ENCODE data around the gene SYNGR4.

Gene SYNGR4

DNA sequence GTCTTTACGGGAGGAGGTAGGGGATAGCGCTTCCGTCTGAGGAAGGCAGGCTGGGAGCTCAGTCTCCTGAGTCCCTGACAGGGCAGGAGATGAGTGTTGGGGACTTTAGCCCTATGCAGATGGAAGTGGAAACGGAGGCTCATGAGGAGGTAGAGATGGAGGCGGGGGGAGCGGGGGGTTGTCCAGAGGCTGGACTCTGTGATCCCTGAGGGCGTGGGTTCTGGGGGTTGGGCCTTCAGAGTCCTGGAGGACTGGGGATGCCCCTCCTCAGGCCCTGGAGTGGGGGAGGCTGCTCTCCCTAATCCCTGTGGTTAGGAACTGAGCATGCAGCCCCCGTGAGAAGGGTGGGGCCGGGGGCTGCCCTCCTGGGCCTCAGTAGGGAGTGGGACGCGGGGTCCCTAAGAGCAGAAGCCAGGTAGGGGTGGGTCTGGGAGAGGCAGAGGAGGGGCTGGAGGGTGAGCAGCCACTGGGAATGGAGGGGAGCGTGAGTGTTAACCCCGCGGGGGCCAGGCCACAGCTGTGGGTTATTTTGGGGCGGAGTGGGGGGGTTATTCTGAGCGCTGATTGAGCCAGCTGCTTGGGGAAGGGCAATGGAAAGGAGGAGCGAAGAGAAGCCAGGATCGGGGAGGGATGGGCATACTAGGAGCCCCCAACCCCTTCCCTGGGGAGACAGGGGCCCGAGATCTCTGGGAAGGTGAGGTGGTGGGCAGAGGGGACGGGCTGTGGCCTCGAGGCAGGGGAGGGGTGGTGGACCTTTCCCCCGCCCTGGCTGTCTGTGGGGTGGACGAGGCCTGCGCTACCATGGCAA, 32.1 kb downstream of the SYNGR4 start:
- DNase-seq (ENCODE audit: low spot score): no peak

GRCh38 chr19:48396824-48397176, 32.6 kb downstream of the SYNGR4 start:
- DNase-seq (ENCODE audit: low spot score): no peak

DNA sequence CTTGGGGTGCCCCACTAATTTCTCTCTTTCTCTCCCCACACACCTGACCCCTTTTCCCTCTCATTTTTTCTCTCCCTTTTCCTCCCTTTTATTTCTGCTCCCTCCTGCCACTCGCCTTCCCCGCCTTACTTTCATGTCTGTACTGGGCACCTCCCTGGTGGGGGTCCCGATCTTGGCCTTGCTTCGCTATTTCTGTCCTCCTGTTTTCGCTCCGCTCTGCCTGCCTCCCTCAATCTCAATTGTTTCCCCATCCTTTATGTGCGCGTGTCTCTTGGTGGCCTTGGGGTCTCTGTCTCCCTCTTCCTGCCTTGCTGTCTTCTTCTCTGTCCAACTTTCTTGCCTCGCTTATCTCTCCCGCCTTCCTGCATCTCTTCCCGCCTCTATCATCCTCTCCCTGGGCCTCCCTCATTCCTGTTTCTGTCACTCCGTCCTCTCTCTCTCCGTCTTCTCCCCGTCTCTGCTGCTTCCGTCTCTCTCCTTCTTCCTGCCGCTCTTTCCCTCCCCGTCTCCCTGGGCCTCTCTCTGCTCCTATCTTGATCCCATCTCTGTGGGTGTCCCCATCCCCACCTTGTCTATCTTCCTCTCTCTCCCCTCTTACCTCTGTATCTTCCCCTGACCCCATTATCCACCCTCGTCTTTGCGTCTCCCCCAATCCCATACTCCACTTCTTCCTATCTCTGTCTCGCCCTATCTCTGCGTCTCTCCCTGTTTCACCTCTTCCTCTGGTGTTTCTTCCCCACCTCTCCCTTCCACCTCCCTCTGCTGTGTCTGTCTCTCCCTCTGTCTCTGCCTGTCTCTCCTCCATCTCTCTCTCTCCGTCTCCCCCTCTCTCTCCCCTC, 33.3 kb downstream of the SYNGR4 start:
- DNase-seq (ENCODE audit: low spot score): no peak

- no peak for DNase-seq (ENCODE audit: low spot score)
Measured at GRCh38 chr19:48398102-48398374, 33.9 kb downstream of the SYNGR4 start.

DNA sequence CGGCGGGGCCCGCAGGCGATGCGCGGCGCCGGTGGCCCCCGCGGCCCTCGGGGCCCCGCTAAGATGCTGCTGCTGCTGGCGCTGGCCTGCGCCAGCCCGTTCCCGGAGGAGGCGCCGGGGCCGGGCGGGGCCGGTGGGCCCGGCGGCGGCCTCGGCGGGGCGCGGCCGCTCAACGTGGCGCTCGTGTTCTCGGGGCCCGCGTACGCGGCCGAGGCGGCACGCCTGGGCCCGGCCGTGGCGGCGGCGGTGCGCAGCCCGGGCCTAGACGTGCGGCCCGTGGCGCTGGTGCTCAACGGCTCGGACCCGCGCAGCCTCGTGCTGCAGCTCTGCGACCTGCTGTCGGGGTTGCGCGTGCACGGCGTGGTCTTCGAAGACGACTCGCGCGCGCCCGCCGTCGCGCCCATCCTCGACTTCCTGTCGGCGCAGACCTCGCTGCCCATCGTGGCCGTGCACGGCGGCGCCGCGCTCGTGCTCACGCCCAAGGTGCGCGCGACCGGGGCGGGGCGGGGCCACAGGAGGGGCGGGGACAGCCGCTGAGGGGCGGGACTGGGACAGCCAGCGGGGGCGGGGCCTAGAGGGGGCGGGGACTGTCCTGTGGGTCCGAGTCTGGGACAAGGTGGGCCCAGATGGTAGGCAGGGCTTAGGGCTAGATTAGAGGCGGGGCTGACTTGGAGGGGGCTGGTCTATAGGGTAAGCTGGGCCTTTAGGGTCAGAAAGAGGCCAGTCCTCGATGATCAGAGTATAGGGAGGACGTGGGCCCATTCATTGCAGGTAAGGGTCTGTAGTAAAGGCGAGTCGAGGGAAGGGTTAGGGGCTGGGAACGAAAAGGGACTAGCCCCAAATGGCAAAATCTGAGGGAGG, 34.4 kb downstream of the SYNGR4 start:
- DNase-seq (ENCODE audit: low spot score): peak; percentile 92

DNA sequence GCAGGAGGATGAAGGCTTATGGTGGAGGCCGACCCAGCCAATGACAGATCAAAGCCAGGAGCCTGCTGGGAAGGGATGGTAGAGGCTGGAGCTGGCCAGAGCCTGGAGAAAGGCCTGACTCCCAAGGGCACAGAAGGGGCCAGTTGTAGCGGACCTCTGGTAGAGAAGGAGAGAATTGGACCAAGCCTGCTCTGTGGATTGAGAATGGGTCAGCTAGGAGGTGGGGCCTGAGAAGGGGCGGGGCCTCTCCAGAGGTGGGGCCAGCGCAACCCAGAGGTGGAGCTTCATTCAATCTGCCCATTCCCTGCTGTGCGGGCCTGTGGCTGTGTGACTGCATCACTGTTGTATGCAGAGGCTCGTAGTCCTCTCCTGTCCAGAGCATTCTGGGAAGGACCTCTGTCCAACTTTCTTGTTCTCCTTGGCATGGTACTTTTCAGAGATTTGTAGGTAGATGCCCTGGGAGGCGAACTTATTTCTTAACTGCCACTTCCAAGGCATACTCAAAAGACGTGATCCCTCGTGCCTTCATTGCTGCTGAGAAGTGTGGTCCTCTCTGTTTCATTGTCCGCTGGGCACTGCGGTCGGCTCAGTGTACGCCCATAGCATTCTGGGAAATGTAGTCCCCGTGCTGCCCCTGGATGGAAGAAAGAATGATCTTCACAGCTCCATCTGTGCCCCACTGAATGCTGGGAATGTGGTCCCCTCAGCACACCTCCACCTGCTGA, 36.0 kb downstream of the SYNGR4 start:
- DNase-seq (ENCODE audit: low spot score): peak; percentile 92

DNA sequence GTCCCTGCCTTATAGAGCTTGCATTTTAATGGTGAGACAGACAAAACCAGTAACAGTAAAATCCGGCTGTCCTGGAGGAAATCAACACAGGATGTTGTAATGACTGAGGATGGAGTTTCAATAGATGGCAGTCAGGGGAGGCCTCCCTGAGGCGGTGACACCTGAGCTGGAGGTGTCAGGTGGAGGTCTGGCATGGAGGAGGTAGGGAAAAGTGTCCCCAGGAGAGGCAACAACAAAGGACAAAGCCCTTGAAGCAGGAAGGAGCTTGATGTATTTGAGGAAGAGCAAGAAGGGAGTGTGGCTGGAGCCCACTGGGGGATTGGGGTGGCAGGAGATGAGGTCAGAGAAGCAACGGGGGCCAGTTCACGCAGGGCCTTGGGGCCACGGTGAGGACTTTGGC, 37.1 kb downstream of the SYNGR4 start:
- DNase-seq (ENCODE audit: low spot score): no peak

GRCh38 chr19:48403606-48404005, 39.4 kb downstream of the SYNGR4 start:
- peak; percentile 58 for DNase-seq (ENCODE audit: low spot score)

DNA sequence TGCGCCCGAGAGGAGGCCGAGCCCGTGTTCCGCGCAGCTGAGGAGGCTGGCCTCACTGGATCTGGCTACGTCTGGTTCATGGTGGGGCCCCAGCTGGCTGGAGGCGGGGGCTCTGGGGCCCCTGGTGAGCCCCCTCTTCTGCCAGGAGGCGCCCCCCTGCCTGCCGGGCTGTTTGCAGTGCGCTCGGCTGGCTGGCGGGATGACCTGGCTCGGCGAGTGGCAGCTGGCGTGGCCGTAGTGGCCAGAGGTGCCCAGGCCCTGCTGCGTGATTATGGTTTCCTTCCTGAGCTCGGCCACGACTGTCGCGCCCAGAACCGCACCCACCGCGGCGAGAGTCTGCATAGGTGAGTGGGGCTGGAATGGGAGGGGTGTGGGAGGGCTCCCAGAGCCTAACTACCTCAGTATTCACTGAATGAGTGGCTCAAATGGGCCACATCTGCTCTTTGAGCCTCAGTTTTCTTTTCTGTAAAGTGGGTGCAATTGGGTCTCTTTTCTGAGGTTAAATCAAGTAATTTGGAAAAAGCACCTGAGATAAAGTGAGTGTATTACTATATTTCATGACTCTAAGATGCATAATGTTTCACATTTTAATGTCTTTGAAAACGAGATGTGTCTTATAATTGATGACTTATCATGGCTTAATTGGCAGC, 41.0 kb downstream of the SYNGR4 start:
- DNase-seq (ENCODE audit: low spot score): no peak

- no peak for DNase-seq (ENCODE audit: low spot score)
Measured at GRCh38 chr19:48405850-48406249, 41.7 kb downstream of the SYNGR4 start.

DNA sequence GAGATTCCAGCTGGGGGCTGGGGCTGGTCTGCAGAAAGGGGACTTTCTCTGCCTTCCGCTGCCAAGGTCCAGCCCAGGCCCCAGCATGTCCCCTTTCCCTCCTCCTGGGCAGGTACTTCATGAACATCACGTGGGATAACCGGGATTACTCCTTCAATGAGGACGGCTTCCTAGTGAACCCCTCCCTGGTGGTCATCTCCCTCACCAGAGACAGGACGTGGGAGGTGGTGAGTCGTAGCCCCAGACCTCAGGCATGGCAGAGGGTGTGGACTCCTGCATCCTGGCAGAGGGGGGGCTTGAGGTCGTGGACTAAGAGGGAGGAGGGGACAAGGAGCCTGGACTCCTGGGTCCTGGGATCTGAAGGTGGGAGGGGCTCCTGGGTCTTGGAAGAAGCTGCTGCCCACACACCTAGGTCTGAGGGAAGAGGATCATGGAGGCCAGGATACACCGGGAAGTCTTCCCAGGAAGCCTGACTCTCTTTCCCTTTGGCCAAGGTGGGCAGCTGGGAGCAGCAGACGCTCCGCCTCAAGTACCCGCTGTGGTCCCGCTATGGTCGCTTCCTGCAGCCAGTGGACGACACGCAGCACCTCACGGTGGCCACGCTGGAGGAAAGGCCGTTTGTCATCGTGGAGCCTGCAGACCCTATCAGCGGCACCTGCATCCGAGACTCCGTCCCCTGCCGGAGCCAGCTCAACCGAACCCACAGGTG, 49.9 kb downstream of the SYNGR4 start:
- peak; percentile 49 for DNase-seq (ENCODE audit: low spot score)

- DNase-seq (ENCODE audit: low spot score): peak; percentile 54
Measured at GRCh38 chr19:48415395-48415794, 51.2 kb downstream of the SYNGR4 start.

DNA sequence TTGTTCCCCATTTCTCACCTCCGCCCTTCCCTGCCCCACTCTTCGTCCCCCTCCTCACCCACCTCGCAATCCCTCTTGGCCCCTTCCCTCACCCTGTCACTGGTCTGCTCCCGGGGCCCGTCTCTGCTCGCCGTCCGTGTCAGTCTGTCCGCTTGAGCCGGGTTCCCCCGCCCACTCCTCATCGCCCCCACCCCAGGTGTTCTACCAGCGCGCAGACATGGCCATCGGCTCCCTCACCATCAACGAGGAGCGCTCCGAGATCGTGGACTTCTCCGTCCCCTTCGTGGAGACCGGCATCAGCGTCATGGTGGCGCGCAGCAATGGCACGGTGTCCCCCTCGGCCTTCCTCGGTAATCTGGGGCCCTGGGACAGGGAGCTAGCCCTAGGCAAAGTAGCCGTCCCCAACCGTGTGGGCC, 51.6 kb downstream of the SYNGR4 start:
- no peak for DNase-seq (ENCODE audit: low spot score)

DNA sequence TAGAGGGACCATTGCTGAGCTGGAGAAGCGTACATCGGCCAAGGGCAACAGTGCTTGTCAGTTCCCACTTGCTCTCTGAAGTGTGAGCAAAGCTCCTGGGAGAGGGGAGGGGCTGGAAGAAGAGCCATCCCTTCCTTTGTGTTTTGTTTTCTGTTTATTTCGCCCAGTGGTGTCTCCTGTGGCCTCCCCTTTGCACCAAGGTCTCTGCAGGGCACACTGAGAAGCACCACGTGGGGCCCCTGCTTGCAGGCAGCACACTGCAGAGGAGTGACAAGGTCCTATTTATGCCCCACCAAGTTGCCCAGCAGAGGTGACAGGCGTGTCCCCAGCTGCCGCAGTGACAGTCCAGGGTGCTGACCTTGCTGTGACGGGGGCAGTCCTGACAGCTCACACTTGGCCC, 53.3 kb downstream of the SYNGR4 start:
- DNase-seq (ENCODE audit: low spot score): no peak

GRCh38 chr19:48418317-48419064, 54.3 kb downstream of the SYNGR4 start:
- peak; percentile 63 for DNase-seq (ENCODE audit: low spot score)

- peak; percentile 58 for DNase-seq (ENCODE audit: low spot score)
Measured at GRCh38 chr19:48419158-48419920, 55.2 kb downstream of the SYNGR4 start.

DNA sequence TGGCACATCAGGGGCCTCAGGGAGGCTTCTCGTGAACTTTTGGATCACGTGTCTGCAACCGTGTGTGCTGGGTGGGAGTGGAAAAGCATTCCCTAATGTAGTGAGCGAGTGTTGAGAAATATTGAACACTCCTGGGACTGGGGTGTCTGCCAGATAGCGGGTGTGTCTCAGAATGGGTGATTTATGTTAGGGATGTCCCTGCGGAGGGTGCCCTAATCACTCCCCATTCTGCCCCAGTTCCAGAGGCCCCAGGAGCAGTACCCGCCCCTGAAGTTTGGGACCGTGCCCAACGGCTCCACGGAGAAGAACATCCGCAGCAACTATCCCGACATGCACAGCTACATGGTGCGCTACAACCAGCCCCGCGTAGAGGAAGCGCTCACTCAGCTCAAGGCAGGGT, 57.4 kb downstream of the SYNGR4 start:
- no peak for DNase-seq (ENCODE audit: low spot score)

DNA sequence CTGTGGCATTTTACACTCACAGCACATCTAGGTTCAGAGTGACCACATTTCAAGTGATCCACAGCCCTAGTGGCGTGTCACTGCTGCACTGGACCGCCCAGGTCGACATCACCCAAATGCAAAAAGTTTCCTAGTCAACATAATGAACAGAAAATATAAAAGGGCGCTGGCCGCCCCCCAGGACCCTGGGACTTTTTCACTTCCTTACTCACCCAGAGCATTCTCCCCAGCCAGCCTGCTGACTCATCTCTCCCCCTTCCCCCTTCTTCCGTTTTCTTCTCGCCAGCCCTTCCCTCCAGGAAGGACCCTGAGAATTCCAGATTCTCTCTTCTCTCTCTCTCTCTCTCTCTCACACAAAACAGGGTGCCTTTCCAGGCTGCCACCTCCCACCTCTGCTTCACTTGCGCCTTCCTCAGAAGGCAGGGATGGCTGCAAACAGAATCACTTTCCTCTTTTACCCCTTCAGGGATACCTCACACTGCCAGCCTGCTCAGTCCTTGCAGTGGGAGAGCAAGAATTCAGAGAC, 60.6 kb downstream of the SYNGR4 start:
- peak; percentile 61 for DNase-seq (ENCODE audit: low spot score)
